ENCODE results near the gene RBM25. TPM values are rescaled to one million over a fixed set of nuclear protein-coding genes. Genes with fewer than 3 reads are reported as not detected.

Gene RBM25
- total and polyA plus RNA-seq, 2 experiments from 2014 or later = 17.7 to 52.9 TPM

GRCh38 chr14:73049428-73049827 is 8.9 kb upstream of the RBM25 start:
- TF ChIP-seq EZH2 (IDR thresholded peaks at IDR 0.05; ENCODE audit: insufficient read depth, poor library complexity, severe bottlenecking) (no peak), EZH2phosphoT487 (IDR thresholded peaks at IDR 0.05; ENCODE audit: insufficient read depth, low read depth) (no peak)
- Histone ChIP-seq H3F3A (ENCODE audit: insufficient read depth) (no peaks in the 10 kb centered on the region), H3K9me2 (ENCODE audit: insufficient read depth) (no peaks in the 10 kb centered on the region), H4K20me1 (ENCODE audit: insufficient read depth) (no peaks in the 10 kb centered on the region), H3K36me3 (ENCODE audit: low read depth) (no peaks in the 10 kb centered on the region), H3K4me1 (ENCODE audit: insufficient read depth) (no peaks in the 10 kb centered on the region), H3K9me3 (ENCODE audit: low read depth) (no peaks in the 10 kb centered on the region), H2AFZ (no peak overlapping the region), H3K27me3 (replicated peaks; ENCODE audit: insufficient read depth) (no peaks in the 10 kb centered on the region), H3K27ac (no peak overlapping the region), H3K4me2 (ENCODE audit: unreplicated experiment) (no peak overlapping the region), H3K9ac (no peak overlapping the region), H3K4me3 (no peak overlapping the region), H3K79me2 (ENCODE audit: insufficient read depth) (no peaks in the 10 kb centered on the region)
- in situ Hi-C loops (cut with MboI) = no loop called here
- 46% methylated on average over 4 of the region's 4 CpGs for WGBS, 2 experiments (ENCODE audit: low coverage in 1 of 2, low lambda C conversion rate in 2 of 2, missing lambda C conversion rate in 2 of 2)
- no peak for DNase-seq

GRCh38 chr14:73055251-73055650 is 3.1 kb upstream of the RBM25 start:
- Histone ChIP-seq H3F3A (ENCODE audit: insufficient read depth) (peaks cover 14% of the 10 kb centered on the region), H2AFZ (no peak overlapping the region), H3K4me2 (ENCODE audit: unreplicated experiment) (no peak overlapping the region), H3K4me1 (ENCODE audit: insufficient read depth) (peaks cover 11% of the 10 kb centered on the region), H3K27ac (no peak overlapping the region), H3K36me3 (ENCODE audit: low read depth) (no peaks in the 10 kb centered on the region), H3K4me3 (no peak overlapping the region), H3K9me3 (ENCODE audit: low read depth) (no peaks in the 10 kb centered on the region), H3K9ac (no peak overlapping the region), H4K20me1 (ENCODE audit: insufficient read depth) (no peaks in the 10 kb centered on the region; the same call in 1 of the 2 replicates), H3K9me2 (ENCODE audit: insufficient read depth) (no peaks in the 10 kb centered on the region), H3K79me2 (ENCODE audit: insufficient read depth) (peaks cover 15% of the 10 kb centered on the region), H3K27me3 (replicated peaks; ENCODE audit: insufficient read depth) (no peaks in the 10 kb centered on the region)
- in situ Hi-C loops (cut with MboI) = no loop called here
- no peak for TF ChIP-seq EZH2phosphoT487 (IDR thresholded peaks at IDR 0.05; ENCODE audit: insufficient read depth, low read depth)
- no peak for TF ChIP-seq EZH2 (IDR thresholded peaks at IDR 0.05; ENCODE audit: insufficient read depth, poor library complexity, severe bottlenecking)
- WGBS, 2 experiments (ENCODE audit: low coverage in 1 of 2, low lambda C conversion rate in 2 of 2, missing lambda C conversion rate in 2 of 2) = 37 to 55% methylated on average over 1 of the region's 1 CpG
- no peak for DNase-seq

- Histone ChIP-seq H3K36me3 (ENCODE audit: low read depth) (no peaks in the 10 kb centered on the region), H3K79me2 (ENCODE audit: insufficient read depth) (peaks cover 42% of the 10 kb centered on the region), H3K4me2 (ENCODE audit: unreplicated experiment) (peak overlapping the region; percentile 95), H3K9ac (peak overlapping the region; percentile 98), H3K4me3 (peak overlapping the region; percentile 90), H2AFZ (peak overlapping the region; percentile 98), H3K27me3 (replicated peaks; ENCODE audit: insufficient read depth) (no peaks in the 10 kb centered on the region), H3K4me1 (ENCODE audit: insufficient read depth) (peaks cover 20% of the 10 kb centered on the region), H3K27ac (peak overlapping the region; percentile 94), H3K9me3 (ENCODE audit: low read depth) (no peaks in the 10 kb centered on the region), H3F3A (ENCODE audit: insufficient read depth) (peaks cover 22% of the 10 kb centered on the region), H4K20me1 (ENCODE audit: insufficient read depth) (peaks cover 23% of the 10 kb centered on the region; the same call in 1 of the 2 replicates), H3K9me2 (ENCODE audit: insufficient read depth) (no peaks in the 10 kb centered on the region)
- TF ChIP-seq EZH2phosphoT487 (IDR thresholded peaks at IDR 0.05; ENCODE audit: insufficient read depth, low read depth) (no peak), EZH2 (IDR thresholded peaks at IDR 0.05; ENCODE audit: insufficient read depth, poor library complexity, severe bottlenecking) (no peak)
- in situ Hi-C loops (cut with MboI) = no loop called here
- no peak for DNase-seq
- WGBS, 2 experiments (ENCODE audit: low coverage in 1 of 2, low lambda C conversion rate in 2 of 2, missing lambda C conversion rate in 2 of 2) = 5 to 6% methylated on average over 8 of the region's 8 CpGs
Measured at GRCh38 chr14:73057944-73058223, 450 bp upstream of the RBM25 start.

GRCh38 chr14:73058922-73059673 is 764 bp downstream of the RBM25 start:
- H3K4me1 ChIP-seq (ENCODE audit: insufficient read depth) = peaks cover 20% of the 10 kb centered on the region
- DNase-seq = peak; percentile 67
- WGBS, 2 experiments (ENCODE audit: low coverage in 1 of 2, low lambda C conversion rate in 2 of 2, missing lambda C conversion rate in 2 of 2) = 1 to 2% methylated on average over 25 to 27 of the region's 27 CpGs
- in situ Hi-C loops (cut with MboI) = no loop called here
- peak overlapping the region; percentile 68 for H2AFZ ChIP-seq
- peak overlapping the region; percentile 91 for H3K4me2 ChIP-seq (ENCODE audit: unreplicated experiment)
- H3K27ac ChIP-seq = peak overlapping the region; percentile 94
- peak overlapping the region; percentile 98 for H3K9ac ChIP-seq
- H3F3A ChIP-seq (ENCODE audit: insufficient read depth) = peaks cover 25% of the 10 kb centered on the region
- H3K4me3 ChIP-seq = peak overlapping the region; percentile 90
- H3K27me3 ChIP-seq (replicated peaks; ENCODE audit: insufficient read depth) = no peaks in the 10 kb centered on the region
- H3K9me2 ChIP-seq (ENCODE audit: insufficient read depth) = no peaks in the 10 kb centered on the region
- H4K20me1 ChIP-seq (ENCODE audit: insufficient read depth) = peaks cover 23% of the 10 kb centered on the region; the same call in 1 of the 2 replicates
- H3K9me3 ChIP-seq (ENCODE audit: low read depth) = no peaks in the 10 kb centered on the region
- TF ChIP-seq EZH2phosphoT487 (IDR thresholded peaks at IDR 0.05; ENCODE audit: insufficient read depth, low read depth) (no peak), EZH2 (IDR thresholded peaks at IDR 0.05; ENCODE audit: insufficient read depth, poor library complexity, severe bottlenecking) (no peak)
- peaks cover 9% of the 10 kb centered on the region for H3K36me3 ChIP-seq (ENCODE audit: low read depth)
- peaks cover 54% of the 10 kb centered on the region for H3K79me2 ChIP-seq (ENCODE audit: insufficient read depth)

Data from GM23248 (cell line).